GM12801 (cell line): ENCODE results near the gene MYO3B.

ENCODE experiments used
- CTCF ChIP-seq: IDR thresholded peaks from one replicate; pipeline ENCODE4 v1.5.1; 2011; ENCODE audit warnings: control low read depth; ENCODE audit not compliant: insufficient read length; ENCODE audit errors: extremely low read depth

MYO3B gene

GRCh38 chr2:170264522-170264860 lies 86.5 kb downstream of the MYO3B start:
- no peak for TF ChIP-seq CTCF

- TF ChIP-seq CTCF = no peak
These were observed 86.9 kb downstream of the MYO3B start for GRCh38 chr2:170264865-170265264.

GRCh38 chr2:170265321-170265720 lies 87.4 kb downstream of the MYO3B start:
- no peak for TF ChIP-seq CTCF

- no peak for TF ChIP-seq CTCF
These were observed 88.4 kb downstream of the MYO3B start for GRCh38 chr2:170266358-170266757.

- no peak for TF ChIP-seq CTCF
These were observed 89.1 kb downstream of the MYO3B start for GRCh38 chr2:170267071-170267470.

GRCh38 chr2:170270278-170270864 lies 92.4 kb downstream of the MYO3B start:
- no peak for TF ChIP-seq CTCF

- TF ChIP-seq CTCF = no peak
These were observed 93.4 kb downstream of the MYO3B start for GRCh38 chr2:170271340-170271739.

- no peak for TF ChIP-seq CTCF
These were observed 98.1 kb downstream of the MYO3B start for GRCh38 chr2:170276056-170276455.
